HK-2 (cell line): ENCODE measurements around the gene PTGR1.
A peak's percentile ranks its signal among the peaks of the same experiment; 100 is the strongest.

ENCODE experiments used
- DNase-seq: peaks from one replicate; pipeline ENCODE4 v3.0.0-alpha.2; 2018; ENCODE audit not compliant: unreplicated experiment

The PTGR1 gene

GRCh38 chr9:111542497-111543254 lies 56.8 kb downstream of the PTGR1 start:
- DNase-seq, result no peak

DNA sequence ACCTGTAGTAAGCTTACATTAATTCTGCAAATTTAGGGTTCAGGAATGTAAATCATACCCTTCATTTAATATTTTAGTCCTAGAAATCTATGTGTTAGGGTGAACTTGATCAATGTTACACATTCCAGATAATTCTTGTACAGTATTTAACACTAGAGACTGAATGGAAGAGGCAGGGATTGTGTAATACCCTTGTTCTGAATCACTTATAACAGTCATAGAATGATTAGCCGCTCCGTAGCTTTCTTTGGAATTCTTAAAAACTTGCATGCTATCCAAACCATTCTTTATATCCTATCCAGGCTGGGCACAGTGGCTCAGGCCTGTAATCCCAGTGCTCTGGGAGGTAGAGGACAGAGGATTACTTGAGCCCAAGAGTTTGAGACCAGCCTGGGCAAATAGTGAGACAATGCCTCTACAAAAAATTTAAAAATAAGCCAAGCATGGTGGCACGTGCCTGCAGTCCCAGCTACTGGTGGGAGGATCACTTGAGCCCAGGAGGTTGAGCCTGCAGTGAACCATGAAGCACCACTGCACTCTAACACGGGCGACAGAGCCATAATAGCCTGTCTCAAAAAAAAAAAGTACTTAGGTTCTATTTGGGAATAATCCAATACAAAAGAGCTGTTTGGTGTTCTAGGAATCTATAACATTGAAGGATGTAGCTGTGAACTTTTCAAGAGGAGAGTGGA lies 66.2 kb downstream of the PTGR1 start:
- DNase-seq, result no peak

- DNase-seq, result no peak
Observed at GRCh38 chr9:111531716-111532115, 67.7 kb downstream of the PTGR1 start.

DNA sequence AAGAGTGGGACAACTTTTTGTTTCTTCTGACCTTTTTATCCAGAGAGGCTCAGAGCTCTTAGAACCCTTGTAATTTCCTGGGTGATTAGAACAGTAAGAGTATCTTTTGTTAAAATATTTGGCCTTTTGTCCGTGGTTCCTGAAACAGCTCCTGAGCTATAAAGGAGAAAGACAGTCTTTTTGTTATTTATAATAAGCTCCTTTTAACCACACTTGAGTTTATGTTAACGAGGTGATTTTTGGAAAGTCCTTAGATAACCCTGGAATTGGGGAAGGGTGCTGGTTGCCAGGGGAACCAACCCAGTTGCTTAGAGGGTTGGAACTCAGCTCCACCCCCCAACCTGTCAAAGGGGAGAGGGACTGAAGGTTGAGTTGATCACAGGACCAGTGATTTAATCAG lies 69.7 kb downstream of the PTGR1 start:
- DNase-seq, result no peak

DNA sequence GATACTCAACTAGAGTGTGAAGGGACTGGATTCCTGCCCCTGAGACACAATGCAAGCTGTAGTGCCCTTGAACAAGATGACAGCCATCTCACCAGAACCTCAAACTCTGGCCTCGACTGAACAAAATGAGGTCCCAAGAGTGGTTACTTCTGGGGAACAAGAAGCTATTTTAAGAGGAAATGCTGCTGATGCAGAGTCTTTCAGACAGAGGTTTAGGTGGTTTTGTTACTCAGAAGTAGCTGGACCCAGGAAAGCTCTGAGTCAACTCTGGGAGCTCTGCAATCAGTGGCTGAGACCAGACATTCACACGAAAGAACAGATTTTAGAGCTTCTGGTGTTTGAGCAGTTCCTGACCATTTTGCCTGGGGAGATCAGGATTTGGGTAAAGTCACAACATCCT lies 72.1 kb downstream of the PTGR1 start:
- no peak for DNase-seq

GRCh38 chr9:111525056-111525977 lies 74.1 kb downstream of the PTGR1 start, which contains the start of gene ZNF483:
Gene ZNF483, plus strand, starts transcription at chr9:111525179. Its CDS starts 2,217 bp downstream, at chr9:111527396.
- DNase-seq, result peak; percentile 74

DNA sequence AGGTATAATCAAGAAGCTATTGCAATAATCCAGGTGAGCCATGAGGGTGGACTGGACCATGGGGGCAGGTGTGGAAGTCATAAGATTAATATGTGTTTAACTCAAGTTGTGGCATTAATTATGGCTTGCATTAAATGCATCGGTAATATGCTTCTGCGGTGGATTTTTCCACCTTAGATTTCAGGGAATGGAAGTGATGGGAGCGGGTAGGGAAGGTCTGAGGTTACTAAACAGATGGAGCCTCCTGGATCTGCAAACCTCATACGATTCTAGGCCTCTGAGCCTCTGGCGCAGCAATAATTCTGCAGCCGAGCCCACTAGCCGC lies 74.8 kb downstream of the PTGR1 start:
- DNase-seq, result no peak

GRCh38 chr9:111516061-111516465 lies 83.4 kb downstream of the PTGR1 start:
- no peak for DNase-seq

DNA sequence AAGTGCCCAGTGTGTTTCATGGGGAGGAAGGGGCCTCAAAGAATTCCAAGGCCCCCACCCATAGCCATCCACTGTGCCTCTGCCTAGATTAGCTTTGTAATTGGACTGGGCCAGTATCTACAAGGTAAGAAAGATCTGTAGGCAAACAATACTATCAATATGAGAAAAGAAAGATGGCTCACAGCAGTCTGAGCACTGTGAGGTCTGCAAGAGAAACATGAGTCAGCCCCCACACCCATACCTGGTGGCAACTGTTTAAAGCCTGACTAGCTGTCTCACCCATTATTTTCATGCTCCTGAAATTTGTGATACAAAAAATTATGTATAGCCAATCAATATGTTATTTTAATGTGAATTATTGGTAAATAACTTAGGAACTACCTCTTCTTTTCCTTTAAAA lies 84.5 kb downstream of the PTGR1 start:
- DNase-seq, result no peak
